ENCODE measurements around the gene ALKBH5. TPM values are rescaled to one million over a fixed set of nuclear protein-coding genes. Genes with fewer than 3 reads are reported as not detected.

The ALKBH5 gene
- total RNA-seq, 1 donor from 2014 or later, result 87.9 TPM

Other genes starting within 250 kb of the ALKBH5 start
- gene TOM1L2, start 211.4 kb upstream of the ALKBH5 start, total RNA-seq, result 119 TPM
- gene DRC3, start 211.0 kb upstream of the ALKBH5 start, total RNA-seq, result 2.0 TPM
- gene ATPAF2, start 144.7 kb upstream of the ALKBH5 start, total RNA-seq, result 26.1 TPM
- 12.4 TPM for gene GID4, start 144.4 kb upstream of the ALKBH5 start, total RNA-seq
- 56.3 TPM for gene DRG2, start 95.9 kb upstream of the ALKBH5 start, total RNA-seq
- gene MYO15A, start 75.1 kb upstream of the ALKBH5 start, total RNA-seq, result 1.8 TPM
- gene LLGL1, start 41.8 kb downstream of the ALKBH5 start, total RNA-seq, result 18.5 TPM
- gene FLII, start 74.9 kb downstream of the ALKBH5 start, total RNA-seq, result 307 TPM
- gene MIEF2, start 76.8 kb downstream of the ALKBH5 start, total RNA-seq, result 9.8 TPM
- gene TOP3A, start 131.2 kb downstream of the ALKBH5 start, total RNA-seq, result 42.7 TPM
- 22.3 TPM for gene SMCR8, start 131.5 kb downstream of the ALKBH5 start, total RNA-seq
- 31.2 TPM for gene SHMT1, start 179.7 kb downstream of the ALKBH5 start, total RNA-seq
- 2.1 TPM for gene EVPLL, start 193.9 kb downstream of the ALKBH5 start, total RNA-seq

Data from ureter (tissue), 1 donor.